Posterior cingulate gyrus (tissue), 11 donors: Measurements from ENCODE around the gene SP8.
A peak's percentile ranks its signal among the peaks of the same experiment; 100 is the strongest.
"Not testable (repeated sequence)": the region's sequence is repeated elsewhere in the genome, so short reads cannot be mapped to it uniquely, and the experiment has no call there.

Experiments
- DNase-seq, 10 donors: peaks; one replicate each; pipeline versions ENCODE4 v3.0.0 to v3.0.0-alpha.2; 2020 to 2021; ENCODE audit warnings: mixed read lengths in 3 of 10
- intact Hi-C: fragments of 100-400 bp; cut with DNase I; formaldehyde crosslinking; loops from one replicate; pipeline ENCODE4 v1.15.1; 2023

SP8 gene

DNA sequence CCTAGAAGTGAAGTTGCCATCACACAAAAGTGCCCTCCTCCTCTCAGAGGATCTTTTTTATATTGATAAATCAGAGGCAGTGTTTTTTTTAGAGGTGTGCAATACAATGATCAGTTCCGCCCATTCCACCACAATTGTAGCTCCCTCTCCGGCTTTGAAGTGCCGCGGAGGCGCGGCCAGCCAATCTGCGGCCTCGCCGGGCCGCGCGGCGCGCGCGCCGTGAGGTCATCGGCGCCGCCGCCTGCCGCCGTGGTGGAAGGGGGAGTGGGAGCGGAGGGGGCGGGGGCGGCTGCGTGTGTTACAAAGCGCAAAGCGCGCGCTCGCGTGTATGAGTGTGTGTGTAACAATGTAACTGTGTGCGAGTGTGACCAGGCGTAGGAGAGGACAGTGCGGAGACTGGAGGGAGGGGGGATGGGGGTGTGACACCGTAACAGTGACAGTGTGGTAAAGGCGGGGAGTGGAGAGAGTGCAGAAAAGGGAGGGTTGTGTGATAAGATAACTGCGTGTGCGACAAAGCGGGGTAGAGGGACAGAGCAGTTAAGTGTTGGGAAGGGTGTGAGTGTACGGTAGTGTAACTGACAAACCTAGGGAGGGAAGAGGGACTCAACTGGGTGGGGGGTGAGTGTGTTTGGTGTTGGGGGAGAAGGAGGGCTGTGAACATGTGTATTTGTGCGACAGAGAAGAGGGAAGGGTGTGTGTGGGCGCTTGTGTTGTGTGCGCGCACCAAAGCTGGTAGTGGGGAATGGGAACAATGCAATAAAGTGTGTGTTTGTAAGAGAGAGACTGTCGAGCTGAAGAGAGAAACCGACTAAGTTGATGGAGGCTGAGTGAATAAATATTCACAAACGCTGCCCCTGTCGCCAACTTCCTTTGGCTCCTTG is at the start of gene SP8:
Gene SP8 (minus strand): TSS at position 108 of the 881 bp plus-strand sequence. CDS start 88 bp downstream, at position 20.
- peak in 1 of 10 donors; percentile 23 for DNase-seq
- intact Hi-C loops: no loop called here

- DNase-seq, intact Hi-C loops: not testable (repeated sequence)
Observed at GRCh38 chr7:20836424-20836823, 49.7 kb upstream of the SP8 start.

DNA sequence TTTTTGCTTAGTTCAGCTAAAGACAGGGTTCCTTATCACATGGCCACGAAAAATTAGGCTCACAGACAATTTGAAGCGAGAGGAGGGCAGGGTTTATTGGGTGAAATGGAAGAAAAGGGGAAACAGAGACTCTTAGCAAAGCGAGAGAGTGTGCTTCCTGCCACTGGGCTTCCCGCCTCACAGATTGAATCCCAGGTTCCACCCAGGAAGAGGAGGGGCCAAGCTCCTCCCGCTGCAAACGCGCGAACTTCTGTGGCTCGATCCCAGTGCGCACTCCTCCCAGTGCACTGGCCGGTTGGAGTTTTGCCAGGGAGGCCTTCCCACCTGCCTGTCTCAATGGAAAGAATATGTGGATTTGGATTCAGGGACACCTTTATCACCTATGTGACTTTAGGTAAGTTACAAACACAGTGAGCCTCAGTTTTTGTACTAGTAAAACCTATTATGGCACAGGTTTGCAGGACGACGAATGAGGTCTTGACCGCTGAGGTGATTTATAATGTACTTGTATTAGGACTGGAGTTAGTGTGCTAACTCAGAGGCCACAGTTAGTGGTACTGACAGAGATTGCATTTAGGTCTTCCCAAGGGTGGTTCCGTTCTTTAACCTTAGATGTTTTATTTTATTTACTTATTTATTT is 48.5 kb upstream of the SP8 start:
- DNase-seq: no peak
- intact Hi-C loops: no loop called here

- no peak for DNase-seq
- intact Hi-C loops: no loop called here
Observed at GRCh38 chr7:20834656-20835055, 48.0 kb upstream of the SP8 start.

DNA sequence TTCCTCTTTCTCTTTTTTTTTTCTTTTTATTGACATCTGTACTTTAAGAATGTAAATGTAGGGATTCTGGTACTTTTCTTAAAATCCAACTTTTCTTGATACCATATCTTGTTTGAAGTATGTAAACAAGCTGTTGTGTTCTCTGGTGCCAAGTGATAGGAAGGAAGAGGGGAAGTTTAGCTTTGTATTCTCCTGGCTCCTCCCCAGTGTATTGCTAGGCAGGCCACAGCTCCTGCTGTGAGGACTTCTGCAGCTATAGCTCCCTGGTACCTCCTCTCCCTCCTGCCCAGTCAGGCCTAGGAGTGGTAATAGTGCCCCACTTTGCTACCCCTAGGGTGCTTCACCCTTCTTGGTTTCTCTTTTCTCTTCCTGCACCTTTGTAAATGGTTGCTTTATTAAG is 45.3 kb upstream of the SP8 start:
- DNase-seq: no peak
- intact Hi-C loops: no loop called here

DNA sequence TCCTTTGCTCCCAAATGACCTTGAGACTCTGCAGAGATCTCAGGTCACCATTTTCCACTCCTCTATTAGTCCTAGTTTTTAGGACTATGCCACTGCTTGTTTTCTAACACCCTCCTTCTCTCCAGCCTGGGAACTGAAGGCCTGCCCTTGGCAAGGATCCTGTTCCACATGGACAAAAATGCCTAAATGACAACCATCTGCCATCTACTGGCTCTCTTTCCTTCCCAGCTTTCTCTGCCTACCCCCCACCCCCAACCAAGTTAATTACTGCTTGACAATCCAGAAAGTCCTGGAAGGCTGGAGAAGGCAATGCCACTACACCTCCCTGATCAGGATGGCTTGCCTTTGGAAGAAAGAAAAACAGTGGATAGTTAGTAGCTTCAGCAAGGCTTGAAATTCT is 44.8 kb upstream of the SP8 start:
- no peak for DNase-seq
- intact Hi-C loops: no loop called here

DNA sequence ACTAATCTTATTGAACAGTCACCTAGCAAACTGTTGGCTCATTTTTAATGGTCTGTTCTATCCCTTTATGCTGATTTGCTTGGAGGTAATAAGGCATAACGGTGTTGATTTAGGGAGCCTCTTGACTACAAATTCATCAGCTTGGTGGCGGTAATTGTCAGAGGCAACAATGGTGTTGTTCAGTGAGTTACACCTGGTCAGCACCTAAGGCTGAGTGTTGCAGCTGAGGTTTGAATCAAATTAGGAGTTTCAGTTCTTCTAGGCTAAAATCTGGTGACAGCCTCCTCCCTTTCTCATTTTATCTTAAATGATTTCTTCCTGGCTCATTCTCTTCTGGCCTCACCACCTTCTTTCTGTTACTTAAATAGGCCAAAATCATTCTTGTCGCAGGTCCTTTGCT is 42.3 kb upstream of the SP8 start:
- intact Hi-C loops: no loop called here
- no peak for DNase-seq

- intact Hi-C loops: no loop called here
- DNase-seq: no peak
Observed at GRCh38 chr7:20827172-20827571, 40.5 kb upstream of the SP8 start.

GRCh38 chr7:20826243-20826642 is 39.6 kb upstream of the SP8 start:
- intact Hi-C loops: no loop called here
- no peak for DNase-seq

GRCh38 chr7:20825555-20825954 is 38.9 kb upstream of the SP8 start:
- intact Hi-C loops: no loop called here
- DNase-seq: no peak

DNA sequence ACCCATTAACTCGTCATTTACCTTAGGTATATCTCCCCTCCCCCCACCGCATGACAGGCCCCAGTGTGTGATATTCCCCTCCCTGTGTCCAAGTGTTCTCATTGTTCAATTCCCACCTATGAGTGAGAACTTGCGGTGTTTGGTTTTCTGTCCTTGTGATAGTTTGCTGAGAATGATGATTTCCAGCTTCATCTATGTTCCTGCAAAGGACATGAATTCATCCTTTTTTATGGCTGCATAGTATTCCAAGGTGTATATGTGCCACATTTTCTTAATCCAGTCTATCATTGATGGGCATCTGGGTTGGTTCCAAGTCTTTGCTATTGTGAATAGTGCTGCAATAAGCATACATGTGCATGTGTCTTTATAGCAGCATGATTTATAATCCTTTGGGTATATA is 34.7 kb upstream of the SP8 start:
- intact Hi-C loops, DNase-seq: not testable (repeated sequence)

DNA sequence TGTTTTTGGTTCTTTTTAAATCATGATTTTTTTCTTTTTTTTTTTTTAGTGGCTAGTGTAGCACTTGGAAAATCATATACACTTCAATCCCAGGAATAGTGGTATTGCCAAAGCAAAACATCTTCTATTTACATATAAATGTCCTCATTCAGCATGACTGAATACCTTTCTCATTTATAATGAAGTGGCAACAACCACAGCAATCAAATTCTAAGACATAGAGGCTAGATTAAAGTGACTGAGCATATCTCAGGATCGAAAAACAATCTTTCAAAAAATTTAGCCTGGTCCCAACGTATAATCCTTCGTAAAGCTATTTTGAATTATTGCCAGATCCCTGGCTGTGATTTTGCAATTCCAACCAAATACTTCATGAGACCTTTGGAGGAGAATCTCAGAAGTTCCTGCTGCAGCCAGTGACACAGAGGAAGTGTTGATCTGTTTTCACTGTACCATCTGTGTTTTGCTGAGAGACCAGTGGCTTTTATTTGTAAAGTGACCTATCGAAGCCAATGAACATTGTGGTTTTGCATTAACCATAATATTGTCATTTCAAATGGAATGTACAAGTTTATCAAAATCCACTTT is 29.8 kb upstream of the SP8 start:
- no peak for DNase-seq
- intact Hi-C loops: no loop called here

DNA sequence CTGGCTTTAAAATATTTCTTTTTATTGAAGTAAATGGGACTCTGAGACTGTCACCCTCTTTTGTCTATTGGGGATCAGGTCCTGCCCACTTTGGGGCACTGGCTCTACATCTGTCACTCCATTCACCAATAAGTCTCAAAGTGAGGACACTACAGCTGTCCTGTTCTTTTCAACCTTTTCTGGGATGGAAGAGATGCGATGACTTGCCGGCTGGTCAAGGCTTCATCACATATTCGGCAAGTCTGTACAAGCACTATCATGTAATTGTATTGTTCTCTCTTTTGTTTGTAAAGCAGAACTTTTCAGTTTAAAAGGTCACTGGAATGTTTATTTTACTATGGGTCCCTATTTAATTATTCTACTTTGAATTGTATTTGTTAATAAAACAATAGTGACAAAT is 17.7 kb upstream of the SP8 start:
- DNase-seq: no peak
- intact Hi-C loops: no loop called here

DNA sequence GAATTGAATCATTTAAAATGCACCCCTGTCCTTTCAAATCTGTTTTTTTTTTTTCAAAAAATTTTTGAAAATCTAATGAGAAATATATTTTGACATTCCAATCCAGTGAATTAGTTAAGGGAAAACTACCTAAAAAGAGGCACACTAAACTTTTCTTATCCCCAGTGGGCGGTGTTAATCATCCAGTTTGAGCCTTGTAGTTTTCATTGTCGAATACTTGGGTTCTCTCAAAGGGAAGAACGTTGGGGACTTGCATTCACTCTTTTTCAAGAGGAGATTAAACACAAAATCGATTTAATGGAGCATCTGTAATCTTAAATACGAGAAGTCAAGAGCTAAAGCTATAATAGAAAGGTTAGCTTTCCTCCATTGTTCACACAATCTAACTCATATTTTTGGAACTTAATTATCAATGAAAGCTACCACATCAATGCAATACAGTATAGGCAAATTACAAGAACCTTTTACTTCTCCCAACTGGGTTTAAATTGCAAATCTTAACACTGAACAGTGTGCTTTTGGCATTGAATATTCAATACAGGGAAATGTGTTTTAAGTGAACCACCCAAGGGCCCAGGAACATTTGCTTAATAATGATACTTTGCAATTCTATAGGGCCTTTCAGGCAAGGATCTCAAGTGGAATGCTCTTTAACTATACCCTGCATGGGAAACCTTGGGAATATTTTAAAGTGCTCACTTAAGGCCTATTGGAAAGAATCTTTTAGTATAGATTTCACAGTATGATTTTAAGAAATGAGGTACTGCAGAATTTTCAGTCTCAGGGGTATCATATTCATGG is 13.1 kb upstream of the SP8 start:
- intact Hi-C loops: no loop called here
- DNase-seq: no peak

- no peak for DNase-seq
- intact Hi-C loops: no loop called here
Observed at GRCh38 chr7:20798694-20799121, 12.0 kb upstream of the SP8 start.

GRCh38 chr7:20798081-20798693 is 11.5 kb upstream of the SP8 start:
- peak in 3 of 10 donors; percentile 10 to 78 (median 55) for DNase-seq
- intact Hi-C loops: no loop called here

- DNase-seq: no peak
- intact Hi-C loops: no loop called here
Observed at GRCh38 chr7:20797462-20798080, 10.9 kb upstream of the SP8 start.

DNA sequence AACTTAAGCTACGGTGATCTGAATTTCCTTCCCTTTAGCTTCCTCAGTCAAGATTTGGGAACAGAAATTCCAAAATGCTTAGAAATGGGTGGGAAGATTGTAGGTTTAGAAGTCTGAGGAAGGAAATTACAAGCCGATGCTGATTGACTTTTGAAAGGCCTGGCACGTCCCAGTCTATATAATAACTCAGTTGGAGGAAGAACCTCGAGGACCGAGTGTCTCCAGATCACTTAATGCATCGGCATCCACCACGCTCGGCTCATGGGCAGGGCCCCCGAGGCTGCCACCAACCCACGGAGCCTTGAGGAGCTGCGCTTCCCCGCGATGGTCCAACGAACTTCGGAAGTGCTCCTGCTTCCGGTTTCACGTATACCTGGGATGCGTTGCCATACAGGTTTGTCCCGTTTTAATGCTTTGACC is 10.4 kb upstream of the SP8 start:
- intact Hi-C loops: no loop called here
- peak in 2 of 10 donors; percentile 37 to 81 for DNase-seq

DNA sequence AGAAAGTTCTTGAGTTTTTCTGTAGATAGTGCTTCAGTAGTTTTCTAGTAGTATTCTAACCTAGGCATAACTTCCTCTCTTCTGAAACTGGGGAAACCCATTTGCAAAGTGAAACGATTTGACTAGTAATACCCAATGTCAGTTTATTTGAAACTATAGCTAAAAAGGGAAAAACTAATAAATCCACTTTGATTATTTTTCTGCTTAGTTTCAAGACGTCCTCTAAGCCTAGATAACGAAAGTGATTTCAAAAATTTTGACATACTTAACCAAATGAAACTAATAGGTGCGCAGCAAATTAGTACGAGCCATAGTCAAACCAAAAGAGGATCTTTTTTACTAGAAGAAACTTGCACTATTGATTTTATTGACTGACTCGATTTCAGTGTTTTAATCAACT is 9.8 kb upstream of the SP8 start:
- DNase-seq: no peak
- intact Hi-C loops: no loop called here

DNA sequence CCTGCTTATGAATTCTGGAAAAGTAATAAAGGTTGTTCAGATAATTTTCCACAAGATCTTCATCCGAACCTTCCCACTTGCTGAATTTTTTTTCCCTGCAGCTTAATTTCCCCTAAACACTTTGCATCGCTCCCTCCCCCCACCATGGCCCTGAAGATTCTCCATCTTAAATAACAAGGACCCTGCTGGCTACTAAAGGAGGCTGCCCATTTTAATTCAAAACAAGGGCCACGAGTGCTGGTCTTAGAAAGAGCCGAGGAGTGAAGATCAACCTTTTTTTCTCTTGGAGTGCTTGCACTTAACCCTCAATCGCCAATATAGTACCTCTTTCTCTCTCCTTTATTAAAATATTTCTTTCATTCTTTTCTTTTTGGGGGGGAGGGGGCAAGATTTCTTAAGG is 9.2 kb upstream of the SP8 start:
- intact Hi-C loops: no loop called here
- DNase-seq: no peak
